ENCODE results near the gene ATP6V1F. TPM values are rescaled to one million over a fixed set of nuclear protein-coding genes. Genes with fewer than 3 reads are reported as not detected.

The ATP6V1F gene
- total RNA-seq, 6 experiments from 2014 or later = 179 to 212 (median 193) TPM

GRCh38 chr7:128826512-128826911, 36.1 kb upstream of the ATP6V1F start:
- H3K27me3 Mint-ChIP-seq (ENCODE audit: insufficient read depth) = peaks cover 8% of the 10 kb centered on the region
- H3K27ac Mint-ChIP-seq = peak overlapping the region; percentile 98
- H3K4me3 Mint-ChIP-seq = no peak overlapping the region
- H3K4me1 Mint-ChIP-seq (ENCODE audit: low read depth) = peaks cover 37% of the 10 kb centered on the region
- no peak for TF ChIP-seq CTCF (IDR thresholded peaks at IDR 0.05)
- no peak for DNase-seq
- no peaks in the 10 kb centered on the region for H3K9me3 Mint-ChIP-seq
- H3K36me3 Mint-ChIP-seq (ENCODE audit: low read depth) = peaks cover 12% of the 10 kb centered on the region

- Mint-ChIP-seq H3K36me3 (ENCODE audit: low read depth) (peaks cover 14% of the 10 kb centered on the region), H3K4me1 (ENCODE audit: low read depth) (peaks cover 37% of the 10 kb centered on the region), H3K27me3 (ENCODE audit: insufficient read depth) (peaks cover 8% of the 10 kb centered on the region), H3K27ac (peak overlapping the region; percentile 98), H3K4me3 (no peak overlapping the region; the same call in 1 of the 2 replicates), H3K9me3 (no peaks in the 10 kb centered on the region)
- no peak for DNase-seq
- TF ChIP-seq CTCF (IDR thresholded peaks at IDR 0.05) = no peak
Measured at GRCh38 chr7:128826916-128827247, 35.8 kb upstream of the ATP6V1F start.

GRCh38 chr7:128827248-128827958, 35.3 kb upstream of the ATP6V1F start:
- Mint-ChIP-seq H3K27ac (peak overlapping the region; percentile 98), H3K4me1 (ENCODE audit: low read depth) (peaks cover 37% of the 10 kb centered on the region), H3K4me3 (peak overlapping the region; percentile 83), H3K36me3 (ENCODE audit: low read depth) (peaks cover 14% of the 10 kb centered on the region), H3K27me3 (ENCODE audit: insufficient read depth) (peaks cover 12% of the 10 kb centered on the region), H3K9me3 (no peaks in the 10 kb centered on the region)
- peak; percentile 75 for DNase-seq
- TF ChIP-seq CTCF (IDR thresholded peaks at IDR 0.05) = no peak

GRCh38 chr7:128827971-128828711, 34.5 kb upstream of the ATP6V1F start:
- TF ChIP-seq CTCF (IDR thresholded peaks at IDR 0.05) = no peak
- peak; percentile 89 for DNase-seq
- H3K4me1 Mint-ChIP-seq (ENCODE audit: low read depth) = peaks cover 37% of the 10 kb centered on the region
- no peaks in the 10 kb centered on the region for H3K9me3 Mint-ChIP-seq
- peaks cover 14% of the 10 kb centered on the region for H3K36me3 Mint-ChIP-seq (ENCODE audit: low read depth)
- H3K27me3 Mint-ChIP-seq (ENCODE audit: insufficient read depth) = peaks cover 13% of the 10 kb centered on the region
- H3K27ac Mint-ChIP-seq = peak overlapping the region; percentile 98
- peak overlapping the region; percentile 83 for H3K4me3 Mint-ChIP-seq

- peak; percentile 67 for DNase-seq
- no peak for TF ChIP-seq CTCF (IDR thresholded peaks at IDR 0.05)
- H3K4me3 Mint-ChIP-seq = peak overlapping the region; percentile 80
- peaks cover 17% of the 10 kb centered on the region for H3K36me3 Mint-ChIP-seq (ENCODE audit: low read depth)
- no peaks in the 10 kb centered on the region for H3K9me3 Mint-ChIP-seq
- peaks cover 50% of the 10 kb centered on the region for H3K4me1 Mint-ChIP-seq (ENCODE audit: low read depth)
- H3K27ac Mint-ChIP-seq = peak overlapping the region; percentile 98
- peaks cover 13% of the 10 kb centered on the region for H3K27me3 Mint-ChIP-seq (ENCODE audit: insufficient read depth)
Measured at GRCh38 chr7:128829391-128830166, 33.1 kb upstream of the ATP6V1F start.

All from HFFc6 (cell line).